GM12892 (cell line): ENCODE data around the gene ZIC5.
"Not testable (repeated sequence)": the region's sequence is repeated elsewhere in the genome, so short reads cannot be mapped to it uniquely, and the experiment has no call there.

Source experiments
- DNase-seq: peaks from one replicate; pipeline ENCODE4 v3.0.0; 2011; ENCODE audit not compliant: insufficient read length
- FAIRE-seq: peaks from 2 replicates; lab custom pipeline; 2011; peaks lifted over from hg19 to GRCh38; lab: Jason Lieb, UNC
- POLR2A ChIP-seq: IDR thresholded peaks from 2 replicates; pipeline ENCODE4 v1.6.1; 2011; ENCODE audit warnings: low read depth, low read length, control low read depth
- POLR2AphosphoS5 ChIP-seq: IDR thresholded peaks from 2 replicates; pipeline ENCODE4 v1.6.1; 2011; ENCODE audit warnings: low read depth, low read length, control low read depth
- TAF1 ChIP-seq: IDR thresholded peaks from 2 replicates; pipeline ENCODE4 v1.6.1; 2011; ENCODE audit warnings: low read depth, mild to moderate bottlenecking, control low read depth, low read length, borderline replicate concordance

The ZIC5 gene

DNA sequence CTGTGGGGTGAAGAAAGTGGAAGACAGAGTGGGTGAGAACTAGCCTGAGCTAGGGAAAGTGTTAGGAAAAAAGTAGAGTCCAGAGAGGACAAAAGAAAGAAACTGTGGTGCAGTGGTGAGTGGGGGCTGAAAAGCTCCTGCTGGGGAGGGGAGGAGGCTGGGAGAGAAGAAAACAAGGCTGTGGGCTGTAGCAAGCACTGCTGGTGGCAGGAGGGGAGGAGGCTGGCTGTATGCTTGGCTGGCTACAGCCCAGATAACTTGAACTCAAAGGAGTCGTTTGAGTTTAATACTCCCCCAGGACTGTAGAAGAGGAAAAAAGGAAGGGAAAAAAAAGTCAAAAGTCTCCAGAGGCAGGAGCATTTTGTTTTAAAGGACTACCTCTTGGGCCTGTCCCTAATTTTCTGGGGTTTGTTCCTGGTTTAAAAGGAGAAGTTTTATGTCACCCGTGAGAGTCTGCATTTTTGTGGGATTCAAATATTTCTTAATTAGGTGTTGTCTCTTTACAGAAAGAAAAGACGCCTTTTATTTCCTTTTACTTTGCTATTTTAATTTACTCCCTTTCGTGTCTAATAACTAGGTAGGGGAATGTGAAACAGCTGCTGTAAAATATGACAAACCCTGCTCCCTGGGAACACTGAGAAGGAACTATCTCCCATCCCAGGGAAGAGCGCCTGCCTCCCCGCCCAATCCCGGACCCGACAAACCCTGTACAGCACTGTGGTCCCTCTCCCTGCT is 21.7 kb downstream of the ZIC5 start:
- TF ChIP-seq POLR2AphosphoS5 (no peak), TAF1 (no peak), POLR2A (no peak)
- DNase-seq (no peak), FAIRE-seq (no peak)

DNA sequence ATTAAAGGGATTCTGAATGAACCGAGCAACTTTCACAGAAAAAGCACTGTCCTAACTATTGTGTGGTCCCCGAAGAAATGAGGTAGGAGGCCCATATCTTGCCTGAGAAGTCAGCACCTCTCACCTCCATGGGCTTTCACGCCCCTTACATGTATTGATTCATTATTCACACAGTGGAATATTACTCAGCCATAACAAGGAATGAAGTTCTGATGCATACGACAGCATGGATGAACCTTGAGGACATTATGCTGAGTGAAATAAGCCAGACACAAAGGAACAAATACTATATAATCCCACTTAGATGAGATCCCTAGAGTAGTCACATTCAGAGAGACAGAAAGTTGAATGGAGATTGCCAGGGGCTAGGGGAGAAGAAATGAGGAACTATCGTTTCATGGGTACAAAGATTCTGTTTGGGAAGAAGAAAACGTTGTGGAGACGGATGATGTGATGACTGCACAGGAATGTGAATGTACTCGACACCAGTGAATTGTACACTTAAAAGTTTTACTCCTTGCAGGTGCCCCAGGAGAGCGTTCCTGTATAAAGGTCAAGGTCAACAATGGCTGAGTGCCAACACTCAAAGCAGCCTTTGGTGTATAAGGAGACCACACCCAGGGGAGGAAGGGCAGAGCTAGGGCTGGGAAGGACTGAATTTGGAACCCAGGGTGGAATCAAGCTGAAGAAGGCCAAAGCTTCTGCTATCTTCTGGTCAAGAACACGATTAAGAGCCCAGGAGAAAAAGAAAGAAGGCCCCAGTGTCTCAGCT is 22.5 kb downstream of the ZIC5 start:
- TF ChIP-seq POLR2A (no peak), TAF1 (no peak), POLR2AphosphoS5 (no peak)
- FAIRE-seq: no peak
- no peak for DNase-seq

DNA sequence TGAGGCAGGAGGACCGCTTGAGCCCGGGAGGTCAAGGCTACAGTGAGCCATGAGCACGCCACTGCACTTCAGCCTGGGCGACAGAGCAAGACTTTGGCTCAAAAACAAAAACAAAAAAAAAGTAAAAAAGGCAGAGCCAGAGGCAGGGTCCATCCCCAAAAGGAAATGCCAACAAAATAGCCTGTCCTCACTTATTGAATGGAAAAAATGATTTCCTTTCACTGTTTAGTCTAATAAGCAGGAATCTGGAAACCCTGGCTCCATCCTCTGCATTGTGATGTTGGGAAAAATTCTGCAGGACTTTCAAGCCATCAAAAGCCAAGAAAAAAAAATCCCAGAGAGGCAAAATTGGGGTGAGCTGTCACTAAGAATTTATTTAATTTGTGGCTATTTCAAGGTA is 23.2 kb downstream of the ZIC5 start:
- no peak for FAIRE-seq

DNA sequence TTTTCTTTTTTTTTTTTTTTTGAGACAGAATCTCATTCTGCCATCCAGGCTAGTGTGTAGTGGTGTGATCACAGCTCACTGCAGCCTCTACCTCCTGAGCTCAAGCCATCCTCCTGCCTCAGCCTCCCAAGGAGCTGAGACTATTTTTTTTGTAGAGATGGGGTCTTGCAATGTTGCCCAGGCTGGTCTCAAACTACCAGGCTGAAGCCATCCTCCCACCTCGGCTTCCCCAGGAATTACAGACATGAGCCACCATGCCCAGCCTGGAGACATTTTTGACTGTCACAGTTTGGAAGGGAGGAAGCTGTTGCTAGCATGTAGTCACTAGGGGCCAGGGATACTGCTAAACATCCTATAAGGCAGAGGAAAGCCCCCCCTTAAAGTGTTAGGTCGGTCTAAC is 23.9 kb downstream of the ZIC5 start:
- no peak for DNase-seq
- no peak for FAIRE-seq
- TF ChIP-seq TAF1: no peak

More for the DNA sequence above, 23.2 kb downstream of the ZIC5 start:
- no peak for DNase-seq
- no peak for TF ChIP-seq TAF1
- TF ChIP-seq POLR2AphosphoS5: no peak
- no peak for TF ChIP-seq POLR2A

DNA sequence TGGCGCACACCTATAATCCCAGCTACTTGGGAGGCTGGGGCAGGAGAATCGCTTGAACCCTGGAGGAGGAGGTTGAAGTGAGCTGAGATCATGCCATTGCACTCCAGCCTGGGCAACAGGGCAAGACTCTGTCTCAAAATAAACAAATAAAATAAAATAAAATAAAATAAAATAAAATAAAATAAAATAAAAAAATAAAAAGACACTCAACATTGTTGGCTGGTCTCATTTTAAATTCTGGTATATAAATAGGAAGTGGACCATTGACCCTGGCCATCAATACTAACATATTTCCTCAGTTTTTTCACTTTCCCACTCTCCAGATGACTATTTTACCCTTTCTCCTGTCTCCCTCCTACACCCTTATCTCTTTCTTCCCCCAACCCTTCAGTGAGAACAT is 26.1 kb downstream of the ZIC5 start:
- FAIRE-seq, DNase-seq: not testable (repeated sequence)

DNA sequence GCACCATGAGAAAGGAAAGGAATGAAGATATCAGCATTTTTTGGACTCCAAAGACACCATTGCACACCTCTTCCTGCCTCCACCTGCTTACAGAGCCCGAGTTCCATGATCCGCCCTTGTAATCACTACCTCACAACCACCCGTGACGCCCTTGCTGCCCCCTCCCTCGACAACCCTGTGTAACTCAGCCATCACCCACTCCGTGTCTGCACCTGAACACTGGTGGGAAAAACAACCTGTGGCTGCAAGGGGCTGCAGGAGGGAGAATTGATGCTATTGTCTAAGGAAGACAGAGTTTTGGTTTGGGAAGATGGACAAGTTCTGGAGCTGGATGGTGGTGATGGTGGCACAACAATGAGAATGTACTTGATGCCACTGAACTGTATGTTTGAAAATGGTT is 27.0 kb downstream of the ZIC5 start:
- no peak for DNase-seq
- TF ChIP-seq POLR2AphosphoS5 (no peak), POLR2A (no peak), TAF1 (no peak)
- no peak for FAIRE-seq

DNA sequence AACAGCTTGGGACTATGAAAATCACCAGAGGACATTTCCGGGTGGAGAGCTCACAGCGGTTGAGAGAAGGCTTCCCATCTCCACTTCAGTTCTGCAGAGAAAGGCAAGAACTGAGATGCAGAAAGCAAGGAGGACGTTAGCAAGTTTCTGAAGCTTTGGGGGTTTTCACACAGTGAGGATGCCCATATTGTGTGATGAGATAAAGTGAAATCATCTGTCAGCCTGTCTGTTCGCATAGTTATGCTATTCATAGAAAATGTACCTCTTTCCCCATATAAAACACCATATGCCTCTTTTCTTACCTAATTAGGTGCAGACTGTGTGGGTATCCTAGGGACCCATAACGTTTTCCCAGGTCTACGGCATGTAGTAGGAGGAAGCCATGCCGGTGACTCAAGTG is 27.5 kb downstream of the ZIC5 start:
- DNase-seq (no peak), FAIRE-seq (no peak)
- TF ChIP-seq POLR2AphosphoS5 (no peak), TAF1 (no peak), POLR2A (no peak)

DNA sequence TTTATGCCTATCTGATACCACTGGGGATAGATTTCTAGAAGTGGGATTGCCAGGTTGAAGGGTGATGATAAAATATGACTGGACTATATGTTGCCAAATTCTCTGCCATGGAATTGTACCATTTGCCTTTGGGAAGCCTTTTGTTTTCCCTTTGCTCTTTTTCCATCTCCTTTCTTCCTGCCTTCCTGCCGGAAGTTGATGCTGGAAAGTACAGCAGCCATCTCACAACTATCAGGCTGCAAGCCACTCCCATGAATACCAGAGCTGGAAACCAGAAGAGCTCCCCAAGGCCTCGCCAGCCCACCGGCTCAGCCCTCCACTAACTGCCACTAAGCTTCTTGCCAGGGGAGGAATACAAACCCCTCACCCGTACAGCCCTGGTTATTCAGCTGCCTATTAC is 29.7 kb downstream of the ZIC5 start:
- no peak for DNase-seq
- FAIRE-seq: no peak
- TF ChIP-seq TAF1 (no peak), POLR2A (no peak), POLR2AphosphoS5 (no peak)

DNA sequence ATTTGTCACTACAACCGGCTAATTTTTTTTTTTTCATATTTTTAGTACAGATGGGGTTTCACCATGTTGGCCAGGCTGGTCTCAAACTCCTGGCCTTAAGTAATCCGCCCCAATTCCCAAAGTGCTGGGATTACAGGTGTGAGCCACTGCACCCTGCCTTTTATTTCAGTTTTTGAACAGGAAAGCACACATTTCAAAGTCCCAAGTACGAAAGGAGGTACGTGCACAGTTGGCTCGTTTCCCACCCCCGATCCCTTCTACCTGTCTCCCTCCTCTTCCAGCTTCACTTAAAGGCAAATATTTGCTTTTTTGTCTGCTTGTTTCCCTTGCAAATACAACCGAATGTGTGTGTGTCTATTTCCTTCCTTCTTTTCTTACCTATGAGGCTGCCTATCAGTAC is 30.5 kb downstream of the ZIC5 start:
- no peak for DNase-seq
- TF ChIP-seq TAF1 (no peak), POLR2AphosphoS5 (no peak), POLR2A (no peak)
- no peak for FAIRE-seq

DNA sequence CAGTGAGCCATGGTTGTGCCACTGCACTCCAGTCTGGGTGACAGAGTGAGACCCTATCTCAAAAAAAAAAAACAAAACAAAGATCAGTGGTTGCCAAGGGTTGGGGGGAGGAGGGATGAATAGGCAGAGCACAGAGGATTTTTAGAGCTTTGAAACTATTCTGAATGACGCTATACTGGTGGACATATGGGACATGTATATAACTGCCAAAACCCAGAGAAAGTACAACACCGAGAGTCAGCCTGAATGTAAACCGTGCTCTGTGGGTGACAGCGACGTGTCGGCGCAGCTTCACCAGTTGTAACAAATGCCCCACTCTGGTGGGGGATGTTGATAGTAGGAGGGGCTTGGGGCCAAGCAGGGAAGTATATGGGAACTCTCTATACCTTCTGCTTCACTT is 32.9 kb downstream of the ZIC5 start:
- FAIRE-seq: no peak
- DNase-seq: no peak
- TF ChIP-seq POLR2AphosphoS5: no peak

DNA sequence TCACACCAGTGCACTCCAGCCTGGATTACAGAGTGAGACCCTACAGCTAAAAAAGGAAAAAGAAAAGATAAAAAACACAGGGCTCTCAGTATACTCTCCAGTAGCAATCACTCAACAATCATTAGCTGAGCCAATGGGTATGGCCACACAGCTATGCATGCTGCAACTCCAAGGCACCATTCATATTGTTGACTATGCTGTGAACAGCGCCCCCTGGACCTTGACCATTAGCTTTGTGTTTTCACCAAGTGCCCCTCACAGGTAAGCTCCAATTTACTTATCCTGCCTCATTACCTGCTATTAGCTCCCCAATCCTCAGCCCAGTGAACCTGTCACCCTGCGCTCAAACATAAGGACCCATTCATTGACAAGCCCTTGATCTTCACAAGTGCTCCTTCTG is 35.8 kb downstream of the ZIC5 start:
- DNase-seq: no peak
- TF ChIP-seq TAF1: no peak
- no peak for TF ChIP-seq POLR2A
- no peak for TF ChIP-seq POLR2AphosphoS5
- FAIRE-seq: no peak

DNA sequence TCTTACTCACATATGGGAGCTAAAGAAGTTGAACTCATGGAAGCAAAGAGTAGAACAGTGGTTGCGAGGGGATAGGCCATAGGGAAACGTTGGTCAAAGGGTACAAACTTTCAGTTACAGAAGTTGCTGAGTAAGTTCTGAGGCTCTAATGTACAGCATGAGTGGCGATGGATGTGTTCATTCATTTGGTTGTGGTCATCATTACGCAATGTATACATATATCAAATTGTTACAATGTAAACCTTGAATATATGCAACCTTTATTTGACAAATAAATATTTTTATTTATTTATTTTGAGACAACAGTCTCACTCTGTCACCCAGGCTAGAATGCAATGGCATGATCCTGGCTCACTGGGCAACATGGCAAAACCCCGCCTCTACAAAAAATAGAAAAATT is 38.7 kb downstream of the ZIC5 start:
- DNase-seq: no peak
- FAIRE-seq: no peak
- no peak for TF ChIP-seq POLR2AphosphoS5
- TF ChIP-seq TAF1: no peak
- TF ChIP-seq POLR2A: no peak

DNA sequence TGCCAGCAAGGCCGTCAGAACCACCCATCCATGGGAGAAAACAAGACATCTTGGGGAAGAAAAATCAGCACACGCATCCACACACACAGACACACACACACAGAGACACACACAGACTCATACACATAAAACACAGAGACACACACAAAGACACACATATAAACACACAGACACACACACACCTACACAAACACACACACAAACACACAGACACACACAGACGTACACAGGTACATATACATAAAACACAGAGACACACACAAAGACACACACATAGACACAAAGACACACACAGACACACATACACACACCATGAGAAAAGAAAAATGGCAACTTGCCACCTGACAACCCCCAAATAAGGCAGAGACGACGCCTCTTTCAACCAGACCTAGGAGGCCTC is 40.6 kb downstream of the ZIC5 start:
- DNase-seq: no peak
- no peak for FAIRE-seq
- TF ChIP-seq POLR2A: no peak
- TF ChIP-seq POLR2AphosphoS5: no peak
- no peak for TF ChIP-seq TAF1
